Natural killer cell treated with Interleukin-12 subunit alpha and Interleukin-12 subunit beta and Interleukin-15 and Interleukin-18, amount 100 ng/mL, for 72 hours (primary cell): ENCODE data around the gene PSENEN. TPM values are rescaled to one million over a fixed set of nuclear protein-coding genes. Genes with fewer than 3 reads are reported as not detected.

Experiments used
- ATAC-seq, 2 donors: fragments of 150-1000 bp; cut with Tn5 transposase in 1 of 2; sonication (Bioruptor Pico), chemical (Tn5 transposase) in 1 of 2; 2 replicates each; pipeline ENCODE4 v1.10.0; 2021
- DNase-seq: peaks from one replicate; pipeline ENCODE4 v3.0.0; 2022; ENCODE audit warnings: low spot score
- H3K27ac Mint-ChIP-seq, 2 donors: 1 replicate in 1 of 2; 2 replicates in 1 of 2; pipeline ENCODE4 v1.8.0; 2022; ENCODE audit warnings: mixed read lengths in 2 of 2, mild to moderate bottlenecking in 1 of 2, moderate library complexity in 1 of 2
- H3K27me3 Mint-ChIP-seq, 2 donors: 1 replicate in 1 of 2; 2 replicates in 1 of 2; pipeline ENCODE4 v1.8.0; 2022; ENCODE audit warnings: mixed read lengths in 2 of 2
- H3K36me3 Mint-ChIP-seq: one replicate; pipeline ENCODE4 v1.8.0; 2022; ENCODE audit warnings: mixed read lengths
- H3K4me1 Mint-ChIP-seq, 2 donors: 1 replicate in 1 of 2; 2 replicates in 1 of 2; pipeline ENCODE4 v1.8.0; 2022; ENCODE audit warnings: low read depth in 2 of 2, mixed read lengths in 2 of 2, mild to moderate bottlenecking in 1 of 2
- H3K4me3 Mint-ChIP-seq: one replicate; pipeline ENCODE4 v1.8.0; 2022; ENCODE audit warnings: mixed read lengths
- H3K9me3 Mint-ChIP-seq: 2 replicates; pipeline ENCODE4 v1.8.0; 2022; ENCODE audit warnings: mixed read lengths
- total RNA-seq, 2 donors: library from RNA; stranded (reverse); gene quantifications; one replicate each; pipeline ENCODE4 v1.2.3, GENCODE V29; 2022

PSENEN gene
- total RNA-seq, 2 donors from 2014 or later = 66.4 to 84.2 TPM

GRCh38 chr19:35783469-35784434, 38.3 kb downstream of the PSENEN start:
- H3K4me1 Mint-ChIP-seq = peaks cover 6 to 13% of the 10 kb centered on the region in 2 donors
- H3K9me3 Mint-ChIP-seq = no peaks in the 10 kb centered on the region
- no peaks in the 10 kb centered on the region for H3K27me3 Mint-ChIP-seq
- H3K36me3 Mint-ChIP-seq = no peaks in the 10 kb centered on the region
- ATAC-seq = no peak
- DNase-seq = no peak
- H3K27ac Mint-ChIP-seq = no peak overlapping the region
- H3K4me3 Mint-ChIP-seq = no peak overlapping the region

- DNase-seq (no peak), ATAC-seq (no peak)
- Mint-ChIP-seq H3K27ac (no peak overlapping the region), H3K27me3 (no peaks in the 10 kb centered on the region), H3K36me3 (no peaks in the 10 kb centered on the region), H3K4me3 (no peak overlapping the region), H3K9me3 (no peaks in the 10 kb centered on the region), H3K4me1 (peaks cover 6 to 13% of the 10 kb centered on the region in 2 donors)
Measured at GRCh38 chr19:35784503-35785338, 39.3 kb downstream of the PSENEN start.

- H3K9me3 Mint-ChIP-seq = no peaks in the 10 kb centered on the region
- no peak overlapping the region for H3K4me3 Mint-ChIP-seq
- DNase-seq = no peak
- no peaks in the 10 kb centered on the region for H3K36me3 Mint-ChIP-seq
- H3K27me3 Mint-ChIP-seq = no peaks in the 10 kb centered on the region
- no peak overlapping the region for H3K27ac Mint-ChIP-seq
- ATAC-seq = no peak
- H3K4me1 Mint-ChIP-seq = peaks cover 6 to 13% of the 10 kb centered on the region in 2 donors
Measured at GRCh38 chr19:35785339-35785627, 39.8 kb downstream of the PSENEN start.

DNA sequence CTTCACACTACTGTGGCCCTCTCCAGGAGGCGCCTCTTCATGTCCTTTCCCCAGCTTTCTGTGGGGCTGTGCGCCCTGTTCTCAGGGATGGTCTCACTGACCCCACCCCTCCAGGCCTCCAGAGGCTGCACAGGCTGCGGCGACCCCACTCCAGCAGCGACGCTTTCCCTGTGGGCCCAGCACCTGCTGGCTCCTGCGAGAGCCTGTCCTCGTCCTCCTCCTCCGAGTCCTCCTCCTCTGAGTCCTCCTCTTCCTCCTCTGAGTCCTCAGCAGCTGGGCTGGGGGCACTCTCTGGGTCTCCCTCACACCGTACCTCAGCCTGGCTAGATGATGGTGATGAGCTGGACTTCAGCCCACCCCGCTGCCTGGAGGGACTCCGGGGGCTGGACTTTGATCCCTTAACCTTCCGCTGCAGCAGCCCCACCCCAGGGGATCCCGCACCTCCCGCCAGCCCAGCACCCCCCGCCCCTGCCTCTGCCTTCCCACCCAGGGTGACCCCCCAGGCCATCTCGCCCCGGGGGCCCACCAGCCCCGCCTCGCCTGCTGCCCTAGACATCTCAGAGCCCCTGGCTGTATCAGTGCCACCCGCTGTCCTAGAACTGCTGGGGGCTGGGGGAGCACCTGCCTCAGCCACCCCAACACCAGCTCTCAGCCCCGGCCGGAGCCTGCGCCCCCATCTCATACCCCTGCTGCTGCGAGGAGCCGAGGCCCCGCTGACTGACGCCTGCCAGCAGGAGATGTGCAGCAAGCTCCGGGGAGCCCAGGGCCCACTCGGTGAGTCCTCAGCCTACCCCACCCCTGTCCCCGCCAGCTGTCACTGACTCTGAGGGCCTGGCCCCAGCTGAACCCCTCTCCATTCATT, 41.1 kb downstream of the PSENEN start:
- no peaks in the 10 kb centered on the region for H3K36me3 Mint-ChIP-seq
- peaks cover 6 to 10% of the 10 kb centered on the region in 2 donors for H3K4me1 Mint-ChIP-seq
- no peak for DNase-seq
- H3K9me3 Mint-ChIP-seq = no peaks in the 10 kb centered on the region
- no peak overlapping the region for H3K27ac Mint-ChIP-seq
- H3K27me3 Mint-ChIP-seq = no peaks in the 10 kb centered on the region
- ATAC-seq = no peak
- no peak overlapping the region for H3K4me3 Mint-ChIP-seq

DNA sequence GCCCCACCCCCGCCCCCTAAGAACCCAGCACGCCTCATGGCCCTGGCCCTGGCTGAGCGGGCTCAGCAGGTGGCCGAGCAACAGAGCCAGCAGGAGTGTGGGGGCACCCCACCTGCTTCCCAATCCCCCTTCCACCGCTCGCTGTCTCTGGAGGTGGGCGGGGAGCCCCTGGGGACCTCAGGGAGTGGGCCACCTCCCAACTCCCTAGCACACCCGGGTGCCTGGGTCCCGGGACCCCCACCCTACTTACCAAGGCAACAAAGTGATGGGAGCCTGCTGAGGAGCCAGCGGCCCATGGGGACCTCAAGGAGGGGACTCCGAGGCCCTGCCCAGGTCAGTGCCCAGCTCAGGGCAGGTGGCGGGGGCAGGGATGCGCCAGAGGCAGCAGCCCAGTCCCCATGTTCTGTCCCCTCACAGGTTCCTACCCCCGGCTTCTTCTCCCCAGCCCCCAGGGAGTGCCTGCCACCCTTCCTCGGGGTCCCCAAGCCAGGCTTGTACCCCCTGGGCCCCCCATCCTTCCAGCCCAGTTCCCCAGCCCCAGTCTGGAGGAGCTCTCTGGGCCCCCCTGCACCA, 41.9 kb downstream of the PSENEN start:
- Mint-ChIP-seq H3K9me3 (no peaks in the 10 kb centered on the region), H3K4me1 (peaks cover 6 to 10% of the 10 kb centered on the region in 2 donors), H3K27ac (no peak overlapping the region), H3K36me3 (no peaks in the 10 kb centered on the region), H3K27me3 (no peaks in the 10 kb centered on the region), H3K4me3 (no peak overlapping the region)
- ATAC-seq (no peak), DNase-seq (no peak)

DNA sequence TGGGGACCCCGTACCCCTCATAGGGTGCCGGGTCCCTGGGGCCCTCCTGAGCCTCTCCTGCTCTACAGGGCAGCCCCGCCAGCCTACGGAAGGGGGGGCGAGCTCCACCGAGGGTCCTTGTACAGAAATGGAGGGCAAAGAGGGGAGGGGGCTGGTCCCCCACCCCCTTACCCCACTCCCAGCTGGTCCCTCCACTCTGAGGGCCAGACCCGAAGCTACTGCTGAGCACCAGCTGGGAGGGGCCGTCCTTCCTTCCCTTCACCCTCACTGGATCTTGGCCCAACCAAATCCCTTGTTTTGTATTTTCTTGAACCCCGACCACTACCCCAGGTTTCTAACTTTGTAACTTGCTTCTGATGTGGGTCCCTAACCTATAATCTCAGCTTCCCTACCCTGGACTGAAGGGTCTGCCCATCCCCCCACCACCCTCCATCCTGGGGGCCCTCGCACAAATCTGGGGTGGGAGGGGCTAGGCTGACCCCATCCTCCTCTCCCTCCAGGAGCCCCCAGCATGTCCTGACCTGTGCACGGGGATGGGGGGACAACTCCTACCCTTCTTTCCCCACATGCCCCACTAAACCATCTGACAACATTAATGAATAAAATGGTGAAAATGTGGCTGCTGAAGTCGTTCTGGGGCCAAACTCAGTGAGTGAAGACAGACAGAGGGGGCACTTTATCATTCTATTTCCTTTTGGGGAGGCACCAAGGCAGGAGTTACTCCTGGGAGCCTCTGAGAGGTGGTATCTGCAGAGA, 42.9 kb downstream of the PSENEN start:
- H3K4me1 Mint-ChIP-seq = peaks cover under 1 to 4% of the 10 kb centered on the region in 2 donors
- no peaks in the 10 kb centered on the region for H3K36me3 Mint-ChIP-seq
- no peak overlapping the region for H3K27ac Mint-ChIP-seq
- no peaks in the 10 kb centered on the region for H3K27me3 Mint-ChIP-seq
- DNase-seq = no peak
- H3K4me3 Mint-ChIP-seq = no peak overlapping the region
- ATAC-seq = no peak
- H3K9me3 Mint-ChIP-seq = no peaks in the 10 kb centered on the region

GRCh38 chr19:35789195-35789977, 43.9 kb downstream of the PSENEN start:
- Mint-ChIP-seq H3K4me3 (no peak overlapping the region), H3K9me3 (no peaks in the 10 kb centered on the region), H3K36me3 (no peaks in the 10 kb centered on the region), H3K27me3 (no peaks in the 10 kb centered on the region), H3K27ac (no peak overlapping the region), H3K4me1 (no peaks in the 10 kb centered on the region)
- no peak for ATAC-seq
- DNase-seq = no peak

DNA sequence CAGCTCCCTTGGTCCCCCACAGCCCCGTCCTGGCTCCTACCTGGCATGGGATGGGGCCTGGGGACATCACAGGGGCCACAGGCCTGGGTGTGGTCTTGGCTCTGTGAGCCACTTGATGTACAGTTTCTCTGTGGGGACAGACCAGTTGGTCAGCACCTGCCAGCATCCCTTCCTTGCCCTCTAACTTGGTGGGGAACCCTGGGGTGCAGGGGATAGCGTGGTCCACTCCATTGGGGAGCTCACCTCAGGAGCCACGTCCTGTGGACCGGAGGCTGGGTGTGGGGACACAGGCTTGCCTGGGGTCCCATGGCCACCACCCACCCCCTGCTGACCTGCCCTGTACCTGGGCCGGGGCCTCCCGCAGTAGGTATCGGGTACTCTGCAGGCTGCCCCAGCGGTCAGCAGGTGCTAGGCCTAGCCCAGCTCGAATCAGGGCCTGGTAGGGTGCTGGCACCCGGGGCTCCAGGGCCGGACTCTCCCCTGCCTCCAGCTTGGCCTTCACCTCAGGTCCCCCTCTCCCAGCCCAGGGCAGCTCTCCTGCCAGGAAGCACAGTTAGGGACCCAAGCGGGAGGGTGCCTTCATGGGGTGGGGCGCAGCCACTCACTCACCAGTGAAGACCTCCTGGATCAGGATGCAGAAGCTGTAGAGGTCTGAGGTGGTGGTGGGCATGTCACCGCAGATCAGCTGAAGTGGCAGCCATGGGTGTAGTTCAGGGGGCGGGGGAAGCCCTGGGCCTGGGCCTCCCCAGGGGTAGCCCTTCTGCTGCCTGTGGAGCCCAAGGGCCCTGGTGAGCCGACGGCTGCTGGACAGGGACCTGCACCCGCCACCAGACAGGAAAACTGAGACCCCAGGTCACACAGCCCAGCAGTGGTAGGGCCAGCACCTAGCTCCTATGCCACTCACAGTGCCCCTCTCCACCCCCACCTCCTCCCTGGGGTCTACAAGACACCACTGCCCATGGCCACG, 44.8 kb downstream of the PSENEN start:
- no peaks in the 10 kb centered on the region for H3K36me3 Mint-ChIP-seq
- H3K27me3 Mint-ChIP-seq = no peaks in the 10 kb centered on the region
- no peaks in the 10 kb centered on the region for H3K4me1 Mint-ChIP-seq
- no peak for DNase-seq
- H3K4me3 Mint-ChIP-seq = no peak overlapping the region
- no peaks in the 10 kb centered on the region for H3K9me3 Mint-ChIP-seq
- no peak for ATAC-seq
- no peak overlapping the region for H3K27ac Mint-ChIP-seq

GRCh38 chr19:35790981-35791813, 45.7 kb downstream of the PSENEN start:
- ATAC-seq (peak in 1 of 2 donors; percentile 10), DNase-seq (no peak)
- no peak overlapping the region for H3K27ac Mint-ChIP-seq
- H3K4me1 Mint-ChIP-seq = no peaks in the 10 kb centered on the region
- H3K27me3 Mint-ChIP-seq = peaks cover under 1 to 2% of the 10 kb centered on the region in 2 donors
- H3K36me3 Mint-ChIP-seq = no peaks in the 10 kb centered on the region
- H3K9me3 Mint-ChIP-seq = no peaks in the 10 kb centered on the region
- H3K4me3 Mint-ChIP-seq = no peak overlapping the region

DNA sequence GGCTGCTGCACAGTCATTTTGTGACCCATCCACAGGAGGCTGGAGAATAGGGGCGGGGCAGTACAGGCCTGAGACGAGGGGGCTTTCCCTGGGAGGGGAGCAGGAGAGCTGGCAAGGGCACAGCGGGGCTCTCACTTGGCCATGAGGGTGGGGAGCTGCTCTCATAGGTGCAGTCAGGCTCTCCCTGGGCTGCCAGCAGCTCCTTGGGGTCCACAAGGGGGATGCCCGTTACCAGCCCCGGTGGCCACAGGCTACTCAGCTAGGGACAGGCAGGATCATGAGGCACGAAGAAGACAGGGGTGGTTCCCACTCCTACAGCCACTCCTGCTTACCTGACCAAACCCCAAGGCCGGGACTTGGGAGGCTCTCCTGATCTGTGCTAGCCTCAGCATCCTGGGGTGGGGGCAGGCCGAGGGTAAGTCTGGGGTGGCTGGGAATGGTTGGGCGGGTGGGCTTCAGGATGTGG, 46.4 kb downstream of the PSENEN start:
- H3K4me3 Mint-ChIP-seq = no peak overlapping the region
- ATAC-seq = no peak
- peaks cover 2% of the 10 kb centered on the region in 2 donors for H3K4me1 Mint-ChIP-seq

More for the DNA sequence above, 46.4 kb downstream of the PSENEN start:
- H3K27me3 Mint-ChIP-seq = peaks cover 5 to 8% of the 10 kb centered on the region in 2 donors
- H3K9me3 Mint-ChIP-seq = no peaks in the 10 kb centered on the region
- H3K27ac Mint-ChIP-seq = no peak overlapping the region
- no peaks in the 10 kb centered on the region for H3K36me3 Mint-ChIP-seq
- DNase-seq = no peak
